Neutrophil (primary cell): ENCODE measurements around the gene FOXL1.

ENCODE experiments used
- H3K27ac ChIP-seq: fragments of 200-600 bp; sonication (generic); 2 replicates; pipeline ENCODE4 v1.5.1; 2016; ENCODE audit warnings: mild to moderate bottlenecking, moderate library complexity
- H3K27me3 ChIP-seq: fragments of 200-600 bp; sonication (generic); 2 replicates; pipeline ENCODE4 v1.6.0; 2016; ENCODE audit warnings: mild to moderate bottlenecking
- H3K36me3 ChIP-seq: fragments of 200-600 bp; sonication (generic); 2 replicates; pipeline ENCODE4 v1.5.1; 2017
- H3K4me1 ChIP-seq, 2 experiments: fragments of 200-600 bp in 1 of 2; sonication (generic) in 1 of 2; 1 replicate in 1 of 2; 2 replicates in 1 of 2; pipeline versions ENCODE4 v1.5.1 to v1.6.1; 2013 to 2016; ENCODE audit warnings: low read depth in 1 of 2, low read length in 1 of 2, mild to moderate bottlenecking in 1 of 2, moderate library complexity in 1 of 2; ENCODE audit not compliant: control insufficient read depth in 1 of 2, insufficient read depth in 1 of 2
- H3K4me3 ChIP-seq, 2 experiments: fragments of 200-600 bp in 1 of 2; sonication (generic) in 1 of 2; 1 replicate in 1 of 2; 2 replicates in 1 of 2; pipeline ENCODE4 v1.5.1; 2013 to 2016; ENCODE audit warnings: low read depth in 1 of 2, low read length in 1 of 2, mild to moderate bottlenecking in 1 of 2, moderate library complexity in 1 of 2
- H3K9me3 ChIP-seq: fragments of 200-600 bp; sonication (generic); 2 replicates; pipeline ENCODE4 v1.5.1; 2016
- CTCF ChIP-seq: fragments of 200-600 bp; sonication (generic); IDR thresholded peaks from 2 replicates; pipeline ENCODE4 v1.5.1; 2016; ENCODE audit warnings: antibody characterized with exemption

Gene FOXL1

GRCh38 chr16:86537486-86537885, 40.9 kb upstream of the FOXL1 start:
- H3K36me3 ChIP-seq = peaks cover 88% of the 10 kb centered on the region

GRCh38 chr16:86538196-86538780, 40.1 kb upstream of the FOXL1 start:
- Histone ChIP-seq H3K9me3 (no peaks in the 10 kb centered on the region), H3K27me3 (no peaks in the 10 kb centered on the region), H3K4me1 (no peaks in the 10 kb centered on the region), H3K36me3 (peaks cover 90% of the 10 kb centered on the region), H3K27ac (no peak overlapping the region), H3K4me3 (no peak overlapping the region)
- no peak for TF ChIP-seq CTCF

More at GRCh38 chr16:86537486-86537885, 40.9 kb upstream of the FOXL1 start:
- no peaks in the 10 kb centered on the region for H3K4me1 ChIP-seq
- no peak overlapping the region for H3K27ac ChIP-seq
- H3K4me3 ChIP-seq = no peak overlapping the region
- H3K27me3 ChIP-seq = no peaks in the 10 kb centered on the region
- no peak for TF ChIP-seq CTCF
- no peaks in the 10 kb centered on the region for H3K9me3 ChIP-seq

- Histone ChIP-seq H3K9me3 (no peaks in the 10 kb centered on the region), H3K36me3 (peaks cover 98% of the 10 kb centered on the region)
- no peak for TF ChIP-seq CTCF
These were observed 37.5 kb upstream of the FOXL1 start for GRCh38 chr16:86540894-86541293.

GRCh38 chr16:86541560-86541959, 36.8 kb upstream of the FOXL1 start:
- Histone ChIP-seq H3K27ac (no peak overlapping the region), H3K4me3 (no peak overlapping the region), H3K27me3 (no peaks in the 10 kb centered on the region), H3K9me3 (no peaks in the 10 kb centered on the region), H3K36me3 (peaks cover 99% of the 10 kb centered on the region), H3K4me1 (no peaks in the 10 kb centered on the region)
- no peak for TF ChIP-seq CTCF

More at GRCh38 chr16:86540894-86541293, 37.5 kb upstream of the FOXL1 start:
- Histone ChIP-seq H3K4me1 (no peaks in the 10 kb centered on the region), H3K4me3 (no peak overlapping the region), H3K27ac (no peak overlapping the region), H3K27me3 (no peaks in the 10 kb centered on the region)

GRCh38 chr16:86542756-86543750, 35.3 kb upstream of the FOXL1 start:
- H3K4me1 ChIP-seq = no peaks in the 10 kb centered on the region

More at GRCh38 chr16:86542756-86543750, 35.3 kb upstream of the FOXL1 start:
- Histone ChIP-seq H3K4me3 (no peak overlapping the region), H3K36me3 (peaks cover 99% of the 10 kb centered on the region), H3K27ac (no peak overlapping the region), H3K9me3 (no peaks in the 10 kb centered on the region), H3K27me3 (no peaks in the 10 kb centered on the region)
- TF ChIP-seq CTCF = no peak
